GM12878 (cell line): ENCODE data around the gene PPP1R36.

Experiments used
- FOS ChIP-seq: IDR thresholded peaks from 3 replicates; pipeline ENCODE4 v1.6.1; 2011; ENCODE audit warnings: borderline replicate concordance; ENCODE audit not compliant: insufficient read length; ENCODE audit errors: extremely low read depth
- POLR2A ChIP-seq: IDR thresholded peaks from 2 replicates; pipeline ENCODE4 v1.6.1; 2011; ENCODE audit warnings: low read depth, mild to moderate bottlenecking, low read length
- TARDBP ChIP-seq: IDR thresholded peaks from 2 replicates; pipeline ENCODE4 v1.6.1; 2016; ENCODE audit warnings: borderline replicate concordance
- ZBED1 ChIP-seq: IDR thresholded peaks from 2 replicates; pipeline ENCODE4 v1.6.1; 2016; ENCODE audit warnings: borderline replicate concordance
- TF ChIP-seq, protein P1 (sequence below), 3 experiments: IDR thresholded peaks in 2 of 3; conservative IDR thresholded peaks in 1 of 3; 2 replicates each; pipeline ENCODE4 v1.5.1; 2011; ENCODE audit warnings: low read depth in 3 of 3, low read length in 3 of 3, mild to moderate bottlenecking in 3 of 3, control low read depth in 2 of 3, moderate library complexity in 2 of 3, inconsistent platforms in 1 of 3, mixed read lengths in 1 of 3; ENCODE audit not compliant: control insufficient read depth in 2 of 3, insufficient read depth in 1 of 3; ENCODE audit errors: extremely low read depth in 1 of 3
- TF ChIP-seq, protein P2 (sequence below): fragments of 450-650 bp; IDR thresholded peaks from 2 replicates; pipeline ENCODE4 v1.6.1; 2017; ENCODE audit warnings: mild to moderate bottlenecking, low read depth, inconsistent platforms; ENCODE audit not compliant: poor library complexity, severe bottlenecking

DNA sequence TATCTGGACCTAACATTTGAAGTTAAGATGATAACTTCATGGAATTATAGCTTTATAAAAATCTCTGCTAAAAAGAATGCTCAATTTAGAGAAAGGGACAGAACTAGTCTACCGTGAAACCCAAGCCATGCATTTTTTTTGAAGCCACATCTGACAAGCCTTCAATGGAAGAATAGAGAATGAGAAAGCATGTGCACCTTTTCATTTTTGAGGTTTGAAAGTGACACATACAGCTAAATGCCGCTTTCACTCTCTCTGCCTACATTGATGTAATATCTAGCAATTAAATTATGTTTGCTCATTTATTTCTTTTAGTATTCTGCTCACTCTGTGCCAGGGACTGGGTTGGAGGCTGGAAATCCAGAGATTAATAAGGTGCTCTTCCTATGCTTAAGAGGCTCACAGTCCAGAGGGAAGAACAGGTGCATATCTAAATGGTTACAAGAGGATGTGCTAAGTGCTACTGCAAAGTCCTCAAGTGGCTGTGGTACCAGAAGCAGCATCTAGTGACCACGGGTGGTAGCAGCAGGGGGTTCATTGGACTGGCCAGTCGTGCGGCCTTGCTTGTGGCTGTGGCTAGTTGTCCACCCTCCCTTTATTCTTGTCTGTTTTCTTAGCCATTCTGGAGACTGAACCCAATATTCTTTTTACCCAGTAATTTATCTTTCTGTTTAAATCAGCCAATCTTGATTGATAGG lies 60.4 kb downstream of the PPP1R36 start:
- TF ChIP-seq TARDBP (no peak), ZBED1 (no peak), FOS (no peak), POLR2A (no peak)
- TF ChIP-seq, protein P1, sequence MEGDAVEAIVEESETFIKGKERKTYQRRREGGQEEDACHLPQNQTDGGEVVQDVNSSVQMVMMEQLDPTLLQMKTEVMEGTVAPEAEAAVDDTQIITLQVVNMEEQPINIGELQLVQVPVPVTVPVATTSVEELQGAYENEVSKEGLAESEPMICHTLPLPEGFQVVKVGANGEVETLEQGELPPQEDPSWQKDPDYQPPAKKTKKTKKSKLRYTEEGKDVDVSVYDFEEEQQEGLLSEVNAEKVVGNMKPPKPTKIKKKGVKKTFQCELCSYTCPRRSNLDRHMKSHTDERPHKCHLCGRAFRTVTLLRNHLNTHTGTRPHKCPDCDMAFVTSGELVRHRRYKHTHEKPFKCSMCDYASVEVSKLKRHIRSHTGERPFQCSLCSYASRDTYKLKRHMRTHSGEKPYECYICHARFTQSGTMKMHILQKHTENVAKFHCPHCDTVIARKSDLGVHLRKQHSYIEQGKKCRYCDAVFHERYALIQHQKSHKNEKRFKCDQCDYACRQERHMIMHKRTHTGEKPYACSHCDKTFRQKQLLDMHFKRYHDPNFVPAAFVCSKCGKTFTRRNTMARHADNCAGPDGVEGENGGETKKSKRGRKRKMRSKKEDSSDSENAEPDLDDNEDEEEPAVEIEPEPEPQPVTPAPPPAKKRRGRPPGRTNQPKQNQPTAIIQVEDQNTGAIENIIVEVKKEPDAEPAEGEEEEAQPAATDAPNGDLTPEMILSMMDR (IDR thresholded peaks at IDR 0.05 in 2 of 3, conservative IDR thresholded peaks at IDR 0.05 in 1 of 3; ENCODE audit: control insufficient read depth in 2 of 3, extremely low read depth in 1 of 3, insufficient read depth in 1 of 3, low read depth in 3 of 3, low read length in 3 of 3), result no peak
- TF ChIP-seq, protein P2, sequence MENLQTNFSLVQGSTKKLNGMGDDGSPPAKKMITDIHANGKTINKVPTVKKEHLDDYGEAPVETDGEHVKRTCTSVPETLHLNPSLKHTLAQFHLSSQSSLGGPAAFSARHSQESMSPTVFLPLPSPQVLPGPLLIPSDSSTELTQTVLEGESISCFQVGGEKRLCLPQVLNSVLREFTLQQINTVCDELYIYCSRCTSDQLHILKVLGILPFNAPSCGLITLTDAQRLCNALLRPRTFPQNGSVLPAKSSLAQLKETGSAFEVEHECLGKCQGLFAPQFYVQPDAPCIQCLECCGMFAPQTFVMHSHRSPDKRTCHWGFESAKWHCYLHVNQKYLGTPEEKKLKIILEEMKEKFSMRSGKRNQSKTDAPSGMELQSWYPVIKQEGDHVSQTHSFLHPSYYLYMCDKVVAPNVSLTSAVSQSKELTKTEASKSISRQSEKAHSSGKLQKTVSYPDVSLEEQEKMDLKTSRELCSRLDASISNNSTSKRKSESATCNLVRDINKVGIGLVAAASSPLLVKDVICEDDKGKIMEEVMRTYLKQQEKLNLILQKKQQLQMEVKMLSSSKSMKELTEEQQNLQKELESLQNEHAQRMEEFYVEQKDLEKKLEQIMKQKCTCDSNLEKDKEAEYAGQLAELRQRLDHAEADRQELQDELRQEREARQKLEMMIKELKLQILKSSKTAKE, result no peak
